ENCODE data around the gene SCGB1D2.

Gene SCGB1D2

GRCh38 chr11:62237499-62237898, 4.5 kb upstream of the SCGB1D2 start:
- no peak overlapping the region for H2AFZ ChIP-seq (ENCODE audit: low read length)
- H3K4me3 ChIP-seq (ENCODE audit: low read length in 2 of 2): no peak overlapping the region
- H2BK12ac ChIP-seq (ENCODE audit: low read length): no peak overlapping the region
- no peak overlapping the region for H2BK5ac ChIP-seq (ENCODE audit: low read length)
- H3K79me1 ChIP-seq (ENCODE audit: low read depth, low read length): no peaks in the 10 kb centered on the region
- no CpG with 5 or more reads among the region's 4 CpGs for WGBS, 2 donors (ENCODE audit: extremely low coverage in 2 of 2, insufficient read length in 2 of 2, insufficient replicate concordance in 1 of 2)
- H3K14ac ChIP-seq (ENCODE audit: low read length): no peak overlapping the region
- no peak overlapping the region for H3K4ac ChIP-seq (ENCODE audit: low read length)
- H3K9me3 ChIP-seq (replicated peaks in 1 of 2; ENCODE audit: control insufficient read depth in 2 of 2, insufficient read depth in 1 of 2, low read depth in 1 of 2, low read length in 2 of 2): no peaks in the 10 kb centered on the region
- H2BK15ac ChIP-seq (ENCODE audit: low read length): no peak overlapping the region
- peak overlapping the region; percentile 7 for H3K9ac ChIP-seq (ENCODE audit: low read depth, low read length, poor library complexity)
- H3K4me1 ChIP-seq (ENCODE audit: control insufficient read depth in 2 of 2, insufficient read depth in 1 of 2, low read depth in 1 of 2, low read length in 2 of 2): peaks cover 0 to 2% of the 10 kb centered on the region in 2 donors
- DNase-seq (ENCODE audit: low spot score): no peak
- H3K27me3 ChIP-seq (ENCODE audit: control insufficient read depth in 3 of 3, insufficient read depth in 3 of 3, low read depth in 1 of 3, low read length in 3 of 3): peaks cover 0 to 7% (median 0%) of the 10 kb centered on the region in 3 experiments
- no peaks in the 10 kb centered on the region for H3K36me3 ChIP-seq (replicated peaks in 1 of 2; ENCODE audit: control insufficient read depth in 2 of 2, insufficient read depth in 2 of 2, low read length in 2 of 2)
- H3K27ac ChIP-seq (replicated peaks; ENCODE audit: low read length): no peak overlapping the region
- no peak overlapping the region for H4K91ac ChIP-seq (ENCODE audit: low read depth, low read length, poor library complexity)
- H2AK5ac ChIP-seq (ENCODE audit: low read depth, low read length): no peak overlapping the region
- no peak overlapping the region for H2BK120ac ChIP-seq (ENCODE audit: low read depth, low read length)
- H4K8ac ChIP-seq (ENCODE audit: low read depth, low read length): no peak overlapping the region
- H3K18ac ChIP-seq (ENCODE audit: low read length): no peak overlapping the region
- no peak overlapping the region for H3K4me2 ChIP-seq (ENCODE audit: insufficient read depth, low read length, poor library complexity, severe bottlenecking)
- H3K23ac ChIP-seq (ENCODE audit: low read depth, low read length, poor library complexity): no peak overlapping the region

DNA sequence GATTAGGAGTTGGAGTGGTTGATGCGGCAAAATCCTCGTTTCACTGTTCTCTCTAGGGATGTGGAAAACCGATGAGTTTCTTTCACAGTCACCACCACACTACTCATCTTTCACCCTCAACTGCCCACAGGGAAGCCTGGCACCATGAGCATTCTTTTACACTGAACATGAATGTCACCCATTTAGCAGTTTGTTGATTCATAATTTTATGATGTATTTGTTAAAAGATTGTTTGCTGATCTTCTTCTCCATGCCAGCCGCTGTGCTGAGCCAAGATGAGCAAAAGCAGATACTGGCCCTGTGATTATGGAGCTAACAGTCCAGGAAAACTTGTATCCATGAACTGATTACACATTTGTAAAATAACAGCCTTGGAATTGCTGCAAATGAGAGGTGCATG, 3.9 kb upstream of the SCGB1D2 start:
- no peaks in the 10 kb centered on the region for H3K9me3 ChIP-seq (replicated peaks in 1 of 2; ENCODE audit: control insufficient read depth in 2 of 2, insufficient read depth in 1 of 2, low read depth in 1 of 2, low read length in 2 of 2)
- H2BK15ac ChIP-seq (ENCODE audit: low read length): no peak overlapping the region
- no peak overlapping the region for H2AK5ac ChIP-seq (ENCODE audit: low read depth, low read length)
- H2BK120ac ChIP-seq (ENCODE audit: low read depth, low read length): no peak overlapping the region
- H3K4me2 ChIP-seq (ENCODE audit: insufficient read depth, low read length, poor library complexity, severe bottlenecking): no peak overlapping the region
- no peak overlapping the region for H2BK5ac ChIP-seq (ENCODE audit: low read length)
- no peak overlapping the region for H2BK12ac ChIP-seq (ENCODE audit: low read length)
- no peak overlapping the region for H3K14ac ChIP-seq (ENCODE audit: low read length)
- DNase-seq (ENCODE audit: low spot score): no peak
- H2AFZ ChIP-seq (ENCODE audit: low read length): no peak overlapping the region
- no peaks in the 10 kb centered on the region for H3K36me3 ChIP-seq (replicated peaks in 1 of 2; ENCODE audit: control insufficient read depth in 2 of 2, insufficient read depth in 2 of 2, low read length in 2 of 2)
- no peak overlapping the region for H3K4ac ChIP-seq (ENCODE audit: low read length)
- peaks cover 0 to 2% of the 10 kb centered on the region in 2 donors for H3K4me1 ChIP-seq (ENCODE audit: control insufficient read depth in 2 of 2, insufficient read depth in 1 of 2, low read depth in 1 of 2, low read length in 2 of 2)
- no peak overlapping the region for H4K91ac ChIP-seq (ENCODE audit: low read depth, low read length, poor library complexity)
- H4K8ac ChIP-seq (ENCODE audit: low read depth, low read length): no peak overlapping the region
- no peak overlapping the region for H3K18ac ChIP-seq (ENCODE audit: low read length)
- H3K27ac ChIP-seq (replicated peaks; ENCODE audit: low read length): no peak overlapping the region
- H3K9ac ChIP-seq (ENCODE audit: low read depth, low read length, poor library complexity): no peak overlapping the region
- peaks cover 0 to 7% (median 0%) of the 10 kb centered on the region in 3 experiments for H3K27me3 ChIP-seq (ENCODE audit: control insufficient read depth in 3 of 3, insufficient read depth in 3 of 3, low read depth in 1 of 3, low read length in 3 of 3)
- no peak overlapping the region for H3K4me3 ChIP-seq (ENCODE audit: low read length in 2 of 2)
- WGBS, 2 donors (ENCODE audit: extremely low coverage in 2 of 2, insufficient read length in 2 of 2, insufficient replicate concordance in 1 of 2): no CpG with 5 or more reads among the region's 4 CpGs
- H3K23ac ChIP-seq (ENCODE audit: low read depth, low read length, poor library complexity): no peak overlapping the region
- H3K79me1 ChIP-seq (ENCODE audit: low read depth, low read length): no peaks in the 10 kb centered on the region

DNA sequence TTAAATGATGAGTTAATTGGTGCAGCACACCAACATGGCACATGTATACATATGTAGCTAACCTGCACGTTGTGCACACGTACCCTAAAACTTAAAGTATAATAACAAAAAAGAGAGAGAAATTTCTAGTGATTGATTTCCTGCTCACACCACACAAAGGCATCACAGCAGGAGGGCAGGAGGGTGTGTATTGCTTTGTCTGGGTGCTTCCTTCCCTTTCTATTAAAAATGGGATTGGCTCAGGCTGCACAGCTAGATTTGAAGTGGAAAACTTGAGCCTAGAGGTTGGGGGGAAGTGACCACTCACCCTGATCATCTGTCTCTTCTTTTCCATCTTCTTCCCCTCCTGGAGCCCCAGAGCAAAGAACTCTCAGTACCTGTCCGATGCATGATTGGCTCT, 944 bp upstream of the SCGB1D2 start:
- Histone ChIP-seq H2AK5ac (ENCODE audit: low read depth, low read length) (no peak overlapping the region), H2BK5ac (ENCODE audit: low read length) (no peak overlapping the region), H3K9me3 (replicated peaks in 1 of 2; ENCODE audit: control insufficient read depth in 2 of 2, insufficient read depth in 1 of 2, low read depth in 1 of 2, low read length in 2 of 2) (no peaks in the 10 kb centered on the region), H4K91ac (ENCODE audit: low read depth, low read length, poor library complexity) (no peak overlapping the region), H3K27ac (replicated peaks; ENCODE audit: low read length) (no peak overlapping the region), H4K8ac (ENCODE audit: low read depth, low read length) (no peak overlapping the region), H3K4me2 (ENCODE audit: insufficient read depth, low read length, poor library complexity, severe bottlenecking) (no peak overlapping the region), H3K4me1 (ENCODE audit: control insufficient read depth in 2 of 2, insufficient read depth in 1 of 2, low read depth in 1 of 2, low read length in 2 of 2) (peaks cover 0 to 2% of the 10 kb centered on the region in 2 donors), H3K18ac (ENCODE audit: low read length) (no peak overlapping the region), H2BK12ac (ENCODE audit: low read length) (no peak overlapping the region), H3K27me3 (ENCODE audit: control insufficient read depth in 3 of 3, insufficient read depth in 3 of 3, low read depth in 1 of 3, low read length in 3 of 3) (peaks cover 0 to 7% (median 0%) of the 10 kb centered on the region in 3 experiments), H3K9ac (ENCODE audit: low read depth, low read length, poor library complexity) (no peak overlapping the region), H3K23ac (ENCODE audit: low read depth, low read length, poor library complexity) (no peak overlapping the region), H3K4ac (ENCODE audit: low read length) (no peak overlapping the region), H2AFZ (ENCODE audit: low read length) (no peak overlapping the region), H3K14ac (ENCODE audit: low read length) (no peak overlapping the region), H2BK120ac (ENCODE audit: low read depth, low read length) (no peak overlapping the region), H2BK15ac (ENCODE audit: low read length) (no peak overlapping the region), H3K4me3 (ENCODE audit: low read length in 2 of 2) (no peak overlapping the region), H3K36me3 (replicated peaks in 1 of 2; ENCODE audit: control insufficient read depth in 2 of 2, insufficient read depth in 2 of 2, low read length in 2 of 2) (no peaks in the 10 kb centered on the region), H3K79me1 (ENCODE audit: low read depth, low read length) (no peaks in the 10 kb centered on the region)
- WGBS, 2 donors (ENCODE audit: extremely low coverage in 2 of 2, insufficient read length in 2 of 2, insufficient replicate concordance in 1 of 2): no CpG with 5 or more reads among the region's 3 CpGs
- no peak for DNase-seq (ENCODE audit: low spot score)

DNA sequence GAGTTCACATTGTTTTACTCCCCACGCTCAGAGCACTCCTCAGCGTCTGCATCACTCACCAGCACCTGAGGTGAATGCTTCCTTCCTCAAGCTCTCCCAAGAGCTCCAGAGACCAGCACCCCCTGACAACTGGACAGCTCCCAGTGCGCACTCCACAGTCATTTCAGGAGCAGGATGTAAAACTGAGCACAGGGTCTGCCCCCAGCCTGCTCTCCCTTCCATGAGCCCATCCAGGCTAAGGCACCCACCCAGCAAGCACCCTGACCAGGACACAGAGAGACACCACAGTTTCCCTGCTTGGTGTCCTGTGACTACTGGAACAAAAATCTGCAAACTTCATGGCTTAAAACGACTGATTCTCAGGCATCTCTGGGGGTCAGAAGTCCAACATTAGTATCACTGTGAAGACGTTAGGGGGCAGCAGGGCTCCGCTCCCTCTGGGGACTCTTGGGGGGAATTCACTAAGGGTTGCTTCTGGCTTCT, 3.3 kb downstream of the SCGB1D2 start:
- H2BK120ac ChIP-seq (ENCODE audit: low read depth, low read length): no peak overlapping the region
- H2BK5ac ChIP-seq (ENCODE audit: low read length): no peak overlapping the region
- H3K27me3 ChIP-seq (ENCODE audit: control insufficient read depth in 3 of 3, insufficient read depth in 3 of 3, low read depth in 1 of 3, low read length in 3 of 3): no peaks in the 10 kb centered on the region
- H2BK12ac ChIP-seq (ENCODE audit: low read length): no peak overlapping the region
- peaks cover 0 to 2% of the 10 kb centered on the region in 2 donors for H3K4me1 ChIP-seq (ENCODE audit: control insufficient read depth in 2 of 2, insufficient read depth in 1 of 2, low read depth in 1 of 2, low read length in 2 of 2)
- no peaks in the 10 kb centered on the region for H3K79me1 ChIP-seq (ENCODE audit: low read depth, low read length)
- H3K27ac ChIP-seq (replicated peaks; ENCODE audit: low read length): no peak overlapping the region
- no CpG with 5 or more reads among the region's 6 CpGs for WGBS, 2 donors (ENCODE audit: extremely low coverage in 2 of 2, insufficient read length in 2 of 2, insufficient replicate concordance in 1 of 2)
- no peak overlapping the region for H3K4me2 ChIP-seq (ENCODE audit: insufficient read depth, low read length, poor library complexity, severe bottlenecking)
- H3K4me3 ChIP-seq (ENCODE audit: low read length in 2 of 2): no peak overlapping the region
- no peak overlapping the region for H4K8ac ChIP-seq (ENCODE audit: low read depth, low read length)
- peaks cover 0 to under 1% of the 10 kb centered on the region in 2 donors for H3K9me3 ChIP-seq (replicated peaks in 1 of 2; ENCODE audit: control insufficient read depth in 2 of 2, insufficient read depth in 1 of 2, low read depth in 1 of 2, low read length in 2 of 2)
- H3K23ac ChIP-seq (ENCODE audit: low read depth, low read length, poor library complexity): no peak overlapping the region
- H3K18ac ChIP-seq (ENCODE audit: low read length): no peak overlapping the region
- H2AK5ac ChIP-seq (ENCODE audit: low read depth, low read length): no peak overlapping the region
- no peak overlapping the region for H2AFZ ChIP-seq (ENCODE audit: low read length)
- no peak overlapping the region for H4K91ac ChIP-seq (ENCODE audit: low read depth, low read length, poor library complexity)
- DNase-seq (ENCODE audit: low spot score): peak; percentile 41
- H3K14ac ChIP-seq (ENCODE audit: low read length): no peak overlapping the region
- no peak overlapping the region for H3K4ac ChIP-seq (ENCODE audit: low read length)
- H3K36me3 ChIP-seq (replicated peaks in 1 of 2; ENCODE audit: control insufficient read depth in 2 of 2, insufficient read depth in 2 of 2, low read length in 2 of 2): no peaks in the 10 kb centered on the region
- H2BK15ac ChIP-seq (ENCODE audit: low read length): no peak overlapping the region
- H3K9ac ChIP-seq (ENCODE audit: low read depth, low read length, poor library complexity): no peak overlapping the region
